Panc1 (cell line): ENCODE results near the gene CRYBG1.

Experiments
- CTCF ChIP-seq: fragments of 450-650 bp; IDR thresholded peaks from 2 replicates; pipeline ENCODE4 v1.5.1; 2017; ENCODE audit warnings: mild to moderate bottlenecking
- REST ChIP-seq, 2 experiments: IDR thresholded peaks; 2 replicates each; pipeline ENCODE4 v1.6.1; 2011 to 2012; ENCODE audit warnings: low read depth in 2 of 2, control low read depth in 1 of 2, low read length in 1 of 2, mild to moderate bottlenecking in 1 of 2, moderate library complexity in 1 of 2; ENCODE audit not compliant: insufficient read depth in 1 of 2

GRCh38 chr6:106445508-106445878 is 85.0 kb downstream of the CRYBG1 start:
- TF ChIP-seq CTCF, result no peak
- no peak for TF ChIP-seq REST (IDR thresholded peaks at IDR 0.05; ENCODE audit: insufficient read depth in 1 of 2, low read depth in 2 of 2, low read length in 1 of 2)
